Heart right ventricle (tissue), 16 donors: ENCODE data around the gene CEP128. TPM values are rescaled to one million over a fixed set of nuclear protein-coding genes. Genes with fewer than 3 reads are reported as not detected.

Experiments
- ATAC-seq, 8 donors: fragments of 200-7000 bp; cut with Tn5 transposase; one replicate each; pipeline ENCODE4 v1.9.1; 2020; ENCODE audit warnings: mild to moderate bottlenecking in 8 of 8, moderate library complexity in 8 of 8, moderate number of reproducible peaks in 1 of 8
- DNase-seq, 2 donors: peaks; one replicate each; pipeline ENCODE4 v3.0.0-alpha.2; 2020
- H3K27ac ChIP-seq, 10 donors: fragments of 200-600 bp; sonication (generic) in 2 of 10; one replicate each; pipeline versions ENCODE4 v1.5.0 to v1.8.0; 2020 to 2022; ENCODE audit warnings: mild to moderate bottlenecking in 3 of 10
- H3K27me3 ChIP-seq, 7 donors: fragments of 200-600 bp; one replicate each; pipeline ENCODE4 v1.8.0; 2021 to 2022; ENCODE audit warnings: mild to moderate bottlenecking in 2 of 7
- H3K36me3 ChIP-seq, 9 donors: fragments of 200-600 bp; sonication (generic) in 1 of 9; one replicate each; pipeline versions ENCODE4 v1.5.0 to v1.8.0; 2020 to 2022; ENCODE audit warnings: mild to moderate bottlenecking in 2 of 9
- H3K4me1 ChIP-seq, 9 donors: fragments of 200-600 bp; sonication (generic) in 1 of 9; one replicate each; pipeline versions ENCODE4 v1.5.0 to v1.8.0; 2020 to 2022; ENCODE audit warnings: mild to moderate bottlenecking in 4 of 9
- H3K4me3 ChIP-seq, 10 donors: fragments of 200-600 bp; sonication (generic) in 2 of 10; one replicate each; pipeline versions ENCODE4 v1.5.0 to v1.8.0; 2020 to 2022; ENCODE audit warnings: mild to moderate bottlenecking in 7 of 10, moderate library complexity in 2 of 10
- H3K9me3 ChIP-seq, 11 donors: fragments of 200-600 bp in 10 of 11; sonication (generic) in 2 of 11; one replicate each; pipeline versions ENCODE4 v1.5.0 to v1.8.0; 2013 to 2022; ENCODE audit warnings: mild to moderate bottlenecking in 2 of 11, control low read depth in 1 of 11, moderate library complexity in 1 of 11
- CTCF ChIP-seq, 9 donors: fragments of 200-600 bp; sonication (generic) in 2 of 9; IDR thresholded peaks; one replicate each; pipeline versions ENCODE4 v1.5.0 to v1.8.0; 2021 to 2022; ENCODE audit warnings: antibody characterized with exemption in 9 of 9, mild to moderate bottlenecking in 5 of 9, moderate library complexity in 1 of 9
- WGBS, 2 donors: extraction: QIAGEN DNeasy Blood & Tissue Kit; methylation state at CpG; one replicate each; pipeline ENCODE4 v1.1.7; 2013; ENCODE audit warnings: inconsistent platforms in 1 of 2; 5-methylcytosine and 5-hydroxymethylcytosine counted together
- intact Hi-C, 10 donors: fragments of 100-400 bp; cut with DNase I; formaldehyde crosslinking; loops; one replicate each; pipeline versions ENCODE4 v1.11.1 to v1.14.2; 2022
- polyA plus RNA-seq, 2 donors: library from polyadenylated mRNA; stranded (reverse); fragments of 200-250 nt; gene quantifications; one replicate each; pipeline ENCODE4 v1.2.3, GENCODE V29; 2013
- total RNA-seq, 10 donors: library from RNA; stranded (reverse); fragmentation: NEBNext Ultra II Directional in 3 of 10; extraction: Animal tissue kit (Norgen Biotek cat#: 25700) in 3 of 10; gene quantifications; one replicate each; pipeline versions ENCODE4 v1.2.1 to v1.2.4, GENCODE V29; 2021 to 2023
- donor health status: Arrhythmogenic right ventricular cardiomyopathy.
- donor health status: ischemic (EF 13 %, LVEDD 7.1; RV severe dilation, severe dysfunction).
- donor health status: healthy with polysubstance abuse.
- donor health status: DM: no; HTN: yes; CAD: no.
- donor health status: DM: no; HTN: no; CAD: no.
- donor health status: ischemic (EF 25% LVEDD 6.9; RV normal size, moderate dysfunction).
- donor health status: ischemic (EF 25% LVEDD 5.7; RV mildly dilated, moderate dysfunction).
- donor health status: healthy.
- donor health status: DM: yes; HTN: yes; CAD: no.
- donor health status: Ischemic cardiomyopathy.
- donor health status: ischemic (EF 35%, LVEDD 5.7; RV mildly dilated, moderate dysfunction).
- donor health status: nonischemic (EF 11% LVEDD 7.7; RV severe dilation, severe dysfunction).
- donor health status: DM: yes; HTN: yes; CAD: no.
- donor health status: PGD.
- donor health status: ischemic (EF 29% LVEDD 5.4; RV normal size, mild dysfunction).
- donor health status: nonischemic (EF 23%, LVEDD 6.1; RV moderate dilation, normal function).

CEP128 gene
- total and polyA plus RNA-seq, 12 donors, result 0.93 to 4.9 (median 3.3) TPM

GRCh38 chr14:80645667-80646413 lies 295.7 kb downstream of the CEP128 start:
- no peak overlapping the region for H3K4me3 ChIP-seq
- DNase-seq, result no peak
- intact Hi-C loops, result no loop called here
- TF ChIP-seq CTCF (IDR thresholded peaks at IDR 0.05), result no peak
- H3K4me1 ChIP-seq, result no peaks in the 10 kb centered on the region
- H3K9me3 ChIP-seq, result peaks cover 0 to 8% (median 0%) of the 10 kb centered on the region in 11 donors
- 92 to 97% methylated on average over 5 of the region's 5 CpGs for WGBS, 2 donors
- no peaks in the 10 kb centered on the region for H3K27me3 ChIP-seq
- no peak for ATAC-seq
- H3K27ac ChIP-seq, result no peak overlapping the region
- no peaks in the 10 kb centered on the region for H3K36me3 ChIP-seq

- no peak for ATAC-seq
Observed at GRCh38 chr14:80644826-80645225, 296.7 kb downstream of the CEP128 start.

GRCh38 chr14:80638620-80639515 lies 302.7 kb downstream of the CEP128 start:
- H3K4me1 ChIP-seq, result no peaks in the 10 kb centered on the region
- no peaks in the 10 kb centered on the region for H3K9me3 ChIP-seq
- TF ChIP-seq CTCF (IDR thresholded peaks at IDR 0.05), result no peak
- ATAC-seq, result no peak
- no peak for DNase-seq
- H3K36me3 ChIP-seq, result no peaks in the 10 kb centered on the region
- no peak overlapping the region for H3K27ac ChIP-seq
- no peaks in the 10 kb centered on the region for H3K27me3 ChIP-seq
- intact Hi-C loops, result no loop called here
- no peak overlapping the region for H3K4me3 ChIP-seq
- 94% methylated on average over 6 of the region's 6 CpGs for WGBS, 2 donors

More at GRCh38 chr14:80644826-80645225, 296.7 kb downstream of the CEP128 start:
- no peaks in the 10 kb centered on the region for H3K27me3 ChIP-seq
- peaks cover 0 to 7% (median 0%) of the 10 kb centered on the region in 11 donors for H3K9me3 ChIP-seq
- H3K4me3 ChIP-seq, result no peak overlapping the region
- H3K4me1 ChIP-seq, result no peaks in the 10 kb centered on the region
- no peak overlapping the region for H3K27ac ChIP-seq
- DNase-seq, result no peak
- intact Hi-C loops, result no loop called here
- 68 to 72% methylated on average over 2 of the region's 2 CpGs for WGBS, 2 donors
- no peaks in the 10 kb centered on the region for H3K36me3 ChIP-seq
- no peak for TF ChIP-seq CTCF (IDR thresholded peaks at IDR 0.05)

- Histone ChIP-seq H3K9me3 (no peaks in the 10 kb centered on the region), H3K4me1 (no peaks in the 10 kb centered on the region), H3K36me3 (no peaks in the 10 kb centered on the region), H3K27me3 (no peaks in the 10 kb centered on the region), H3K27ac (no peak overlapping the region), H3K4me3 (no peak overlapping the region)
- WGBS, 2 donors, result 84% methylated on average over 10 of the region's 10 CpGs
- ATAC-seq, result no peak
- intact Hi-C loops, result no loop called here
- TF ChIP-seq CTCF (IDR thresholded peaks at IDR 0.05), result no peak
- no peak for DNase-seq
Observed at GRCh38 chr14:80637756-80638619, 303.6 kb downstream of the CEP128 start.
